Common myeloid progenitor, CD34-positive (primary cell): ENCODE results near the gene RGMA.

ENCODE experiments used
- CTCF ChIA-PET: fragments of 350-600 bp; sonication (Branson Sonifier 250); formaldehyde crosslinking; loops from one replicate; lab custom pipeline; 2021; ENCODE audit warnings: antibody characterized with exemption; lab: Charles Lee
- POLR2A ChIA-PET: fragments of 350-600 bp; sonication (Branson Sonifier 250); formaldehyde crosslinking; loops from one replicate; lab custom pipeline; 2021; ENCODE audit warnings: antibody characterized with exemption; lab: Charles Lee
- DNase-seq, 3 donors: peaks; one replicate each; pipeline versions ENCODE4 v3.0.0 to v3.0.0-alpha.2; 2013
- H3K27ac ChIP-seq, 2 experiments: 1 replicate in 1 of 2; 2 replicates in 1 of 2; pipeline ENCODE4 v1.7.0; 2013; ENCODE audit warnings: inconsistent platforms in 2 of 2, low read length in 2 of 2, mild to moderate bottlenecking in 2 of 2, low read depth in 1 of 2, moderate library complexity in 1 of 2; ENCODE audit not compliant: severe bottlenecking in 2 of 2, insufficient read depth in 1 of 2, poor library complexity in 1 of 2
- H3K27me3 ChIP-seq, 5 experiments: replicated peaks in 2 of 5; 1 replicate in 3 of 5; 2 replicates in 2 of 5; pipeline versions ENCODE4 v1.6.1 to v1.7.0; 2013; ENCODE audit warnings: low read length in 4 of 5, mild to moderate bottlenecking in 2 of 5, moderate library complexity in 2 of 5, inconsistent platforms in 1 of 5; ENCODE audit not compliant: insufficient read depth in 5 of 5, control insufficient read depth in 4 of 5
- H3K36me3 ChIP-seq, 4 experiments: 1 replicate in 2 of 4; 2 replicates in 2 of 4; pipeline versions ENCODE4 v1.6.1 to v1.7.0; 2013; ENCODE audit warnings: low read length in 3 of 4, control low read depth in 1 of 4, mild to moderate bottlenecking in 1 of 4; ENCODE audit not compliant: control insufficient read depth in 4 of 4, insufficient read depth in 4 of 4
- H3K4me1 ChIP-seq, 4 experiments: 1 replicate in 3 of 4; 2 replicates in 1 of 4; pipeline versions ENCODE4 v1.6.1 to v1.7.1; 2013; ENCODE audit warnings: low read length in 3 of 4, mild to moderate bottlenecking in 3 of 4, control low read depth in 1 of 4, inconsistent platforms in 1 of 4, moderate library complexity in 1 of 4; ENCODE audit not compliant: control insufficient read depth in 4 of 4, insufficient read depth in 4 of 4; ENCODE audit errors: control extremely low read depth in 1 of 4
- H3K4me3 ChIP-seq, 7 experiments: 1 replicate in 4 of 7; 2 replicates in 3 of 7; pipeline versions ENCODE4 v1.5.1 to v1.7.0; 2013; ENCODE audit warnings: mild to moderate bottlenecking in 7 of 7, low read length in 6 of 7, moderate library complexity in 6 of 7, inconsistent platforms in 2 of 7, low read depth in 2 of 7, control low read depth in 1 of 7; ENCODE audit not compliant: insufficient read depth in 4 of 7, control insufficient read depth in 1 of 7; ENCODE audit errors: extremely low read depth in 1 of 7
- H3K9me3 ChIP-seq, 5 experiments: 1 replicate in 4 of 5; 2 replicates in 1 of 5; pipeline versions ENCODE4 v1.6.1 to v1.7.1; 2013; ENCODE audit warnings: low read length in 4 of 5, mild to moderate bottlenecking in 2 of 5, inconsistent platforms in 1 of 5, low read depth in 1 of 5, moderate library complexity in 1 of 5; ENCODE audit not compliant: control insufficient read depth in 4 of 5, insufficient read depth in 2 of 5; ENCODE audit errors: control extremely low read depth in 1 of 5
- WGBS: methylation state at CpG from one replicate; pipeline ENCODE4 v1.1.5; 2013; ENCODE audit not compliant: insufficient coverage; 5-methylcytosine and 5-hydroxymethylcytosine counted together

Gene RGMA

DNA sequence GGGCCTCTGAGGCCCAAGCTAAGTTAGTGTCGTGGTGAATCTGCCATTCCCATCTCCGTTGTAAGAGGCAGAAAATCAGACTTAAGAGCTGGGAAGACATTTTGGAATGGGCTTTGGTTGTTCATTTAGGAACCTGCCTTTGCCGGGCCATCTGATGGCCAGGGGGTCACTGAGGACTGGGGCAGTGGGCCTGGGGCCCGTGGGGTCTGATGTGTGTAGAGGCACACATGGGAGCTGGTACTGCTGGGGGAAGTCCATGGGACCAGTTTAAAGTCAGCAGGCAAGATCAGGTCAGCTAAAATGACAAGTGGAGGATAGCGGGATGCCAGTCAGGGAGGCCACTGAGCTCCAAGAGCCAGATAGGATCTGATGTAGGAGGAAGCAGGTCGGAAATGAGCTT lies 38.3 kb upstream of the RGMA start:
- DNase-seq, result no peak
- WGBS, result 79% methylated on average over 6 of the region's 6 CpGs
- H3K36me3 ChIP-seq, result no peaks in the 10 kb centered on the region
- H3K4me1 ChIP-seq, result no peaks in the 10 kb centered on the region
- H3K27me3 ChIP-seq, result no peaks in the 10 kb centered on the region
- ChIA-PET POLR2A (no interaction called here), CTCF (interaction anchor here (0.6 kb wide), 1 partner anchor 937 kb away, joined by 3 read pairs; no protein-coding TSS in a partner anchor)
- no peaks in the 10 kb centered on the region for H3K9me3 ChIP-seq
- H3K4me3 ChIP-seq, result no peak overlapping the region
- no peak overlapping the region for H3K27ac ChIP-seq

- CTCF ChIA-PET, result no interaction called here
Observed at GRCh38 chr15:93126599-93126998, 37.6 kb upstream of the RGMA start.

DNA sequence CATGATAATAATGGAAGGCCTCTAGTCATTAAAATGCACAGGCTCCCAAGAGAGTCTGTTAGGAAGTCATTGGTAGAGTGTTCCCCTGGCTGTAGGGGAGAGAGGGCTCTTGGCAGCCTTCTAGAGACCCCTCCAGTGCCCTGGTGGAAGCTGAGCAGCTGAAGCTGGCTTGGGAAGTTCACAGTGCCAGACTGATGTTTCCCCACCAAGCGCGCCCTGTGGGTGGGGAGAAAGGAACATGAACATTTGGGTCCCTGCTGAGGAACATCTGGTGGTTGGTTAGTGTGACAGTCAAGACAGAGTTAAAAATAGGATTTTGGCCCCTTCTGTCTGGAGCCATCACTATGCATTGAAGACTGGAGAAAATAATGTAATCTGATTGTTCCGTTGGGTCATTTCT lies 37.1 kb upstream of the RGMA start:
- no peaks in the 10 kb centered on the region for H3K4me1 ChIP-seq
- POLR2A ChIA-PET, result no interaction called here
- no peaks in the 10 kb centered on the region for H3K9me3 ChIP-seq
- WGBS, result 89% methylated on average over 3 of the region's 3 CpGs
- no peak overlapping the region for H3K27ac ChIP-seq
- no peaks in the 10 kb centered on the region for H3K27me3 ChIP-seq
- CTCF ChIA-PET, result interaction anchor here (0.6 kb wide), 1 partner anchor 107 kb away, joined by 6 read pairs; no protein-coding TSS in a partner anchor
- no peaks in the 10 kb centered on the region for H3K36me3 ChIP-seq
- no peak overlapping the region for H3K4me3 ChIP-seq
- DNase-seq, result no peak

More at GRCh38 chr15:93126599-93126998, 37.6 kb upstream of the RGMA start:
- no peak for DNase-seq
- WGBS, result 98% methylated on average over 8 of the region's 8 CpGs
- no peak overlapping the region for H3K27ac ChIP-seq
- no peaks in the 10 kb centered on the region for H3K9me3 ChIP-seq
- no peak overlapping the region for H3K4me3 ChIP-seq
- no peaks in the 10 kb centered on the region for H3K36me3 ChIP-seq
- H3K4me1 ChIP-seq, result no peaks in the 10 kb centered on the region
- POLR2A ChIA-PET, result no interaction called here
- H3K27me3 ChIP-seq, result no peaks in the 10 kb centered on the region

DNA sequence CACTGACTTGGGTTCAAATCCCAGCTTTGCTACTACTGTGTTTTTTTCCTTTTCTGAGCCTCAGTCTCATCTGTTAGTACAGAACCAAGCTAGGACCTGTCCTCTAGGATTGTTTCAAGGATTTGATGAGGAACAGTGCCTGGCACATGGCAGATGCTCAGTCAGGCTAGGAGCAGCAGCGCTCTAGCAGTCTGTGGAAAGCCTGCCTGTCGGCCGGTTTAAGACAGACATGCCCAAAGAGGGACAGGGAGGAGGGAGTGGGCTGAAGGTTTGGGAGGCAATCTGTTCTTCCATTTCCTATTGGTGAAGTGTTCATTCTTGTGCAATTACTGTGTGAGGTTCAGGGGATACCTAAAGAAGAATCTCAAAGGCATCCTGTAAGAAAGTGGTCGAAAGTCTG lies 35.1 kb upstream of the RGMA start:
- Histone ChIP-seq H3K27me3 (no peaks in the 10 kb centered on the region), H3K4me3 (no peak overlapping the region), H3K4me1 (no peaks in the 10 kb centered on the region), H3K9me3 (no peaks in the 10 kb centered on the region), H3K27ac (no peak overlapping the region), H3K36me3 (no peaks in the 10 kb centered on the region)
- ChIA-PET CTCF (no interaction called here), POLR2A (no interaction called here)
- no peak for DNase-seq
- 97% methylated on average over 4 of the region's 4 CpGs for WGBS

DNA sequence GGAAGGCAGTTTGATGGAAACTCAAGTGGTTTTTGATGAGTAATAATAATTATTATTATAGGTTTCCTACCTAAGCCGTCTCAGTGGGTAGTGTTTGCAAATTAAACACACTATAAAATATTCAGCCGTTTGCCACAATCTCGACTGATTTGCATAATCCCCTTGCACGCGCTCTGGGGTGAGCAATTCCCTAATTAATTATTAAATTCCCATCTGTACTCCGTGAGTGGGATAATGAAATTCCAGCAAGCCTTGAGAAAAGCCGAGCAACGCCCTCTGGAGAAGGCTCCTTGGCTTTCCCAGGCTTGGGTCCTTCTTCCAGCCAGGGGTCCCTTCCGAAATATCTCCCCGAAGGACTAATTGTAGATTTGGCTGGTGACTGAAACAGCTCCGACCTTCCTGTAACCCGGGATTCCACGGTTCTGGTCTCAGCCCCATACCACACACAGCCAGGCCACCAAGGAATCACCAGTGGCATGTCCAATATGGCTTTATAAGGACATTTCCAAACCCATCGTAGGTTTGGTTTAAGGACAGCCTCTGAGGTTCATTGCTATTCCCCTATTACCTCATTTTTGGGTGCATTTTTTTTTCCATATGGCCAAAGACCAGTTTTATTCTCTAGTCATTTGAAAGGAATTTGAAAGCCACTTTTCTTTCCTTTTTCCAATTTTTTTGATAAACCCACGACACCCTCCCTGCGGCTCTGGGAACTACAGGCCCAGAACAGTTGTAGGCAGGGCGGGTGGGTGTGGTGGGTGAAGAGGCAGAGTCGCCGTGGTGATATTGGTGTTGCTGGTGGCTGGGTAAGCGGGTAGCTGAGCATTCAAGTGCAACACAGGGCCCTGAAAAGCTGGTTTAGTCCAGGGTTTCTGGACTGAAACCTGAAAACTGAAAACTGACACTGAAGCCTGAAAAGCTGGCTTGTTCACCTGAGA lies 33.2 kb upstream of the RGMA start:
- ChIA-PET CTCF (no interaction called here), POLR2A (no interaction called here)
- no peaks in the 10 kb centered on the region for H3K9me3 ChIP-seq
- H3K27ac ChIP-seq, result no peak overlapping the region
- H3K4me1 ChIP-seq, result no peaks in the 10 kb centered on the region
- peaks cover 0 to 2% (median 0%) of the 10 kb centered on the region in 5 experiments for H3K27me3 ChIP-seq
- DNase-seq, result no peak
- no peaks in the 10 kb centered on the region for H3K36me3 ChIP-seq
- H3K4me3 ChIP-seq, result no peak overlapping the region
- WGBS, result 100% methylated on average over 14 of the region's 20 CpGs

DNA sequence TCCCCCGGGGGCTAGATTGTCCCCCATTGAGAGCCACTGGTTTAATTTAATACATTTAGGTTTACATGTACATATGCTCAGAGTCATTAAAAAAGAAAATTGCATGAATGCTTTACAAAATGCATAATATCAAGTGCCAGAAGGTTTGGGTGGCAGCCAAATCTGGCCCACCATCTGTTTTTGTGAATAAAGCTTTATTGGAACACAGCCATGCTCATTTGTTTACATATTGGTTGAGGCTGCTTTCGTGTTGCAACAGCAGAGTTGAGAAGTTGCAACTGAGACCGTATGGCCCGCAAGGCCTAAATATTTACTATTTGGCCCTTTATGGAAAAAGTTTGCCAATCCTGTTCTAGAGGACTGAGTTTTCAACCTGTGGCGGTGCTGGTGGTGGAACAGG lies 32.1 kb upstream of the RGMA start:
- POLR2A ChIA-PET, result no interaction called here
- 84% methylated on average over 3 of the region's 5 CpGs for WGBS
- H3K4me3 ChIP-seq, result no peak overlapping the region
- no peaks in the 10 kb centered on the region for H3K9me3 ChIP-seq
- CTCF ChIA-PET, result no interaction called here
- no peaks in the 10 kb centered on the region for H3K36me3 ChIP-seq
- H3K27ac ChIP-seq, result no peak overlapping the region
- no peaks in the 10 kb centered on the region for H3K4me1 ChIP-seq
- H3K27me3 ChIP-seq, result peaks cover 0 to 11% (median 0%) of the 10 kb centered on the region in 5 experiments
- no peak for DNase-seq

DNA sequence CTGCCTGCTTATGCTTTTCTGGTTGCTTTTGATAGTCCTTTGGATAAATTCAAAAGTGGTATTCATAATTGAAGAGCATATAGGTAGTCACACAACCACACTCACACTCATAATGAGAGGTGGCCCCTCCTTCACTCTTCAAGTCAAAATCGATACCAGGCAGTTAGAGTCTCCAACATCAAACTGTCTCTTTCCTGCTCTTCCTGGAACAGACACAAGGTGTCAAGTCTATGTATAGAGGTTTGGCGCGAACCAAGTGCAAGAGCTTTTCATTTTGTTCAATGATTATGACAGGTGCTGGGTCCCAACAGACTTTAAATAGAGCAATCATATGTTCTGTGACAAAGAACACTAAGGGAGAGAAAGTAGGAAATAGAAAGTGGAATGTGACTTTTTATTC lies 29.9 kb upstream of the RGMA start:
- Histone ChIP-seq H3K4me1 (no peaks in the 10 kb centered on the region), H3K27me3 (peaks cover 0 to 17% (median 0%) of the 10 kb centered on the region in 5 experiments), H3K36me3 (no peaks in the 10 kb centered on the region), H3K9me3 (no peaks in the 10 kb centered on the region), H3K27ac (no peak overlapping the region), H3K4me3 (no peak overlapping the region)
- DNase-seq, result no peak
- POLR2A ChIA-PET, result no interaction called here
- WGBS, result 100% methylated on average over 1 of the region's 3 CpGs
- CTCF ChIA-PET, result no interaction called here
